WTC11 (cell line): ENCODE results near the gene FCHSD2. TPM values are rescaled to one million over a fixed set of nuclear protein-coding genes. Genes with fewer than 3 reads are reported as not detected.

Experiments used
- ATAC-seq: fragments of 200-7000 bp; cut with Tn5 transposase; 2 replicates; pipeline ENCODE4 v1.10.0; 2021; ENCODE audit warnings: mild to moderate bottlenecking, moderate library complexity
- CTCF ChIA-PET: fragments of 300-600 bp; sonication (Branson Sonifier 250); formaldehyde crosslinking; loops from one replicate; lab custom pipeline; 2021; ENCODE audit warnings: antibody characterized with exemption; lab: Charles Lee
- POLR2A ChIA-PET: fragments of 350-600 bp; sonication (Branson Sonifier 250); formaldehyde crosslinking; loops from one replicate; lab custom pipeline; 2021; ENCODE audit warnings: antibody characterized with exemption; lab: Charles Lee
- DNase-seq: peaks from one replicate; pipeline ENCODE4 v3.0.0; 2021; ENCODE audit warnings: low spot score
- H3K27ac Mint-ChIP-seq: 2 replicates; pipeline ENCODE4 v1.8.0; 2021; ENCODE audit warnings: mixed read lengths
- H3K27me3 Mint-ChIP-seq: 2 replicates; pipeline ENCODE4 v1.8.0; 2021; ENCODE audit warnings: low read depth, mild to moderate bottlenecking, moderate library complexity, mixed read lengths
- H3K36me3 Mint-ChIP-seq: 2 replicates; pipeline ENCODE4 v1.8.0; 2021; ENCODE audit warnings: mixed read lengths
- H3K4me1 Mint-ChIP-seq: 2 replicates; pipeline ENCODE4 v1.8.0; 2022; ENCODE audit warnings: mixed read lengths
- H3K4me3 Mint-ChIP-seq: 2 replicates; pipeline ENCODE4 v1.8.0; 2021; ENCODE audit warnings: mild to moderate bottlenecking, moderate library complexity, mixed read lengths
- H3K9me3 Mint-ChIP-seq: 2 replicates; pipeline ENCODE4 v1.8.0; 2021; ENCODE audit warnings: mixed read lengths
- AR ChIP-seq: fragments of 250-450 bp; sonication (Bioruptor Pico); IDR thresholded peaks from 2 replicates; pipeline ENCODE4 v1.9.0; 2021; ENCODE audit warnings: mild to moderate bottlenecking
- ARID4B ChIP-seq: sonication (generic); formaldehyde crosslinking; IDR thresholded peaks from 2 replicates; pipeline ENCODE4 v1.8.0; 2023; ENCODE audit warnings: missing genetic modification reagents, mild to moderate bottlenecking, borderline replicate concordance
- CBFB ChIP-seq: sonication (generic); formaldehyde crosslinking; IDR thresholded peaks from 2 replicates; pipeline ENCODE4 v1.8.1; 2022; ENCODE audit warnings: mild to moderate bottlenecking, low read depth, missing genetic modification reagents
- CDX4 ChIP-seq: fragments of 250-450 bp; sonication (Bioruptor Pico); IDR thresholded peaks from 2 replicates; pipeline ENCODE4 v1.9.0; 2021; ENCODE audit warnings: moderate library complexity, mild to moderate bottlenecking, inconsistent platforms, borderline replicate concordance
- ESRRA ChIP-seq: sonication (generic); formaldehyde crosslinking; IDR thresholded peaks from 2 replicates; pipeline ENCODE4 v1.8.1; 2022; ENCODE audit warnings: mild to moderate bottlenecking, missing genetic modification reagents, borderline replicate concordance
- FOXJ3 ChIP-seq: sonication (generic); formaldehyde crosslinking; IDR thresholded peaks from 2 replicates; pipeline ENCODE4 v1.9.0; 2021; ENCODE audit warnings: missing genetic modification reagents, mild to moderate bottlenecking, borderline replicate concordance
- FOXK1 ChIP-seq: sonication (generic); formaldehyde crosslinking; IDR thresholded peaks from 2 replicates; pipeline ENCODE4 v1.8.0; 2022; ENCODE audit warnings: mild to moderate bottlenecking, moderate library complexity, missing genetic modification reagents
- FOXP4 ChIP-seq: sonication (generic); formaldehyde crosslinking; IDR thresholded peaks from 2 replicates; pipeline ENCODE4 v1.8.0; 2022; ENCODE audit warnings: mild to moderate bottlenecking, missing genetic modification reagents
- HMGA2 ChIP-seq: fragments of 250-450 bp; sonication (Bioruptor Pico); IDR thresholded peaks from 2 replicates; pipeline ENCODE4 v1.4.0; 2021; ENCODE audit warnings: mild to moderate bottlenecking, moderate library complexity
- JUN ChIP-seq: sonication (generic); formaldehyde crosslinking; IDR thresholded peaks from 2 replicates; pipeline ENCODE4 v1.8.0; 2023; ENCODE audit warnings: mild to moderate bottlenecking, missing genetic modification reagents
- KAT7 ChIP-seq: sonication (generic); formaldehyde crosslinking; IDR thresholded peaks from 2 replicates; pipeline ENCODE4 v1.8.1; 2023; ENCODE audit warnings: missing genetic modification reagents, mild to moderate bottlenecking, borderline replicate concordance
- NFE2L1 ChIP-seq: sonication (generic); formaldehyde crosslinking; IDR thresholded peaks from 2 replicates; pipeline ENCODE4 v1.8.1; 2023; ENCODE audit warnings: missing genetic modification reagents
- NR1H2 ChIP-seq: sonication (generic); formaldehyde crosslinking; IDR thresholded peaks from 2 replicates; pipeline ENCODE4 v1.9.0; 2021; ENCODE audit warnings: mild to moderate bottlenecking, moderate library complexity, missing genetic modification reagents
- NR3C1 ChIP-seq: sonication (generic); formaldehyde crosslinking; conservative IDR thresholded peaks from 2 replicates; pipeline ENCODE4 v1.8.1; 2023; ENCODE audit warnings: low read depth, mild to moderate bottlenecking, missing genetic modification reagents
- OVOL2 ChIP-seq: fragments of 250-450 bp; sonication (Bioruptor Pico); IDR thresholded peaks from 2 replicates; pipeline ENCODE4 v1.9.0; 2021; ENCODE audit warnings: mild to moderate bottlenecking, borderline replicate concordance
- TEAD1 ChIP-seq: sonication (generic); formaldehyde crosslinking; IDR thresholded peaks from 2 replicates; pipeline ENCODE4 v1.8.0; 2022; ENCODE audit warnings: mild to moderate bottlenecking, missing genetic modification reagents
- USF2 ChIP-seq: sonication (generic); formaldehyde crosslinking; IDR thresholded peaks from 2 replicates; pipeline ENCODE4 v1.8.1; 2023; ENCODE audit warnings: mild to moderate bottlenecking, missing genetic modification reagents, moderate library complexity
- ZNF219 ChIP-seq: sonication (generic); formaldehyde crosslinking; IDR thresholded peaks from 2 replicates; pipeline ENCODE4 v1.8.0; 2023; ENCODE audit warnings: missing genetic modification reagents, mild to moderate bottlenecking, borderline replicate concordance
- ZNF232 ChIP-seq: sonication (generic); formaldehyde crosslinking; IDR thresholded peaks from 2 replicates; pipeline ENCODE4 v1.8.0; 2022; ENCODE audit warnings: mild to moderate bottlenecking, missing genetic modification reagents
- ZNF263 ChIP-seq: sonication (generic); formaldehyde crosslinking; IDR thresholded peaks from 2 replicates; pipeline ENCODE4 v1.8.1; 2022; ENCODE audit warnings: low read depth, mild to moderate bottlenecking, moderate library complexity, missing genetic modification reagents
- total RNA-seq: library from RNA; stranded (reverse); gene quantifications from 3 replicates; pipeline ENCODE4 v1.2.3, GENCODE V29; 2021

FCHSD2 gene
- total RNA-seq, 1 experiment from 2014 or later: 10.1 TPM

- TF ChIP-seq CDX4: no peak
- TF ChIP-seq HMGA2 (CRISPR knock-in tag): no peak
- TF ChIP-seq KAT7 (CRISPR knock-in tag): no peak
These were observed 256.1 kb downstream of the FCHSD2 start (continued) for GRCh38 chr11:72885749-72886609.

GRCh38 chr11:72876147-72876546, 266.0 kb downstream of the FCHSD2 start:
- CTCF ChIA-PET: interaction anchor here (0.7 kb wide), 1 partner anchor 268 kb away, joined by 3 read pairs; no protein-coding TSS in a partner anchor
- Mint-ChIP-seq H3K36me3 (no peaks in the 10 kb centered on the region), H3K4me3 (no peak overlapping the region), H3K4me1 (peaks cover 3% of the 10 kb centered on the region; the same call in 1 of the 2 replicates), H3K27me3 (no peaks in the 10 kb centered on the region), H3K27ac (no peak overlapping the region), H3K9me3 (peaks cover under 1% of the 10 kb centered on the region)
- DNase-seq (no peak), ATAC-seq (no peak)
- POLR2A ChIA-PET: no interaction called here
- TF ChIP-seq OVOL2 (CRISPR knock-in tag) (no peak), ZNF219 (no peak), TEAD1 (CRISPR knock-in tag) (no peak), ZNF263 (CRISPR knock-in tag) (no peak), NR3C1 (no peak), FOXP4 (CRISPR knock-in tag) (no peak), ESRRA (CRISPR knock-in tag) (no peak)

GRCh38 chr11:72875736-72876135, 266.4 kb downstream of the FCHSD2 start:
- H3K9me3 Mint-ChIP-seq: no peaks in the 10 kb centered on the region
- no peaks in the 10 kb centered on the region for H3K27me3 Mint-ChIP-seq
- no peaks in the 10 kb centered on the region for H3K36me3 Mint-ChIP-seq
- H3K4me1 Mint-ChIP-seq: peaks cover 3% of the 10 kb centered on the region; the same call in 1 of the 2 replicates
- ATAC-seq: no peak
- H3K4me3 Mint-ChIP-seq: no peak overlapping the region
- ChIA-PET CTCF (interaction anchor here (0.7 to 1.6 kb wide), 2 partner anchors 268 to 302 kb away, joined by 3 read pairs; no protein-coding TSS in a partner anchor), POLR2A (no interaction called here)
- H3K27ac Mint-ChIP-seq: no peak overlapping the region
- no peak for DNase-seq
- no peak for TF ChIP-seq JUN (CRISPR knock-in tag)
- TF ChIP-seq FOXJ3 (CRISPR knock-in tag): no peak
- TF ChIP-seq USF2: no peak
- no peak for TF ChIP-seq NR1H2 (CRISPR knock-in tag)
- TF ChIP-seq FOXP4 (CRISPR knock-in tag): no peak
- TF ChIP-seq NFE2L1: no peak
- TF ChIP-seq FOXK1 (CRISPR knock-in tag): no peak
- no peak for TF ChIP-seq TEAD1 (CRISPR knock-in tag)
- TF ChIP-seq ZNF232 (CRISPR knock-in tag): no peak
- no peak for TF ChIP-seq AR (CRISPR knock-in tag)
- TF ChIP-seq ARID4B (CRISPR knock-in tag): no peak
- no peak for TF ChIP-seq CBFB (CRISPR knock-in tag)
